HAP-1 (cell line): Measurements from ENCODE around the gene PLPP3.

Experiments used
- DNase-seq, 2 experiments: peaks; one replicate each; pipeline ENCODE4 v3.0.0-alpha.2; 2016 to 2020; ENCODE audit warnings: low spot score in 2 of 2
- H3K27me3 ChIP-seq: fragments of 250-450 bp; sonication (Bioruptor Pico); 2 replicates; pipeline ENCODE4 v1.5.1; 2020; ENCODE audit warnings: low read depth, mild to moderate bottlenecking, moderate library complexity
- H3K36me3 ChIP-seq: fragments of 250-450 bp; sonication (Bioruptor Pico); replicated peaks from 2 replicates; pipeline ENCODE4 v1.5.1; 2020; ENCODE audit warnings: mild to moderate bottlenecking
- H3K4me1 ChIP-seq: fragments of 250-450 bp; sonication (Bioruptor Pico); 2 replicates; pipeline ENCODE4 v1.5.1; 2020; ENCODE audit warnings: mild to moderate bottlenecking
- H3K4me3 ChIP-seq: fragments of 250-450 bp; sonication (Bioruptor Pico); 2 replicates; pipeline ENCODE4 v1.5.1; 2020; ENCODE audit warnings: mild to moderate bottlenecking, moderate library complexity
- H3K9me3 ChIP-seq: fragments of 250-450 bp; sonication (Bioruptor Pico); 2 replicates; pipeline ENCODE4 v1.5.1; 2020; ENCODE audit warnings: mild to moderate bottlenecking, moderate library complexity
- in situ Hi-C: fragments of 300-500 bp; cut with MboI; formaldehyde crosslinking; loops from 3 replicates; pipeline ENCODE4 v1.14.3; 2020; ENCODE audit warnings: low sequenced_read_pairs, inconsistent platforms, mixed read lengths

The PLPP3 gene

DNA sequence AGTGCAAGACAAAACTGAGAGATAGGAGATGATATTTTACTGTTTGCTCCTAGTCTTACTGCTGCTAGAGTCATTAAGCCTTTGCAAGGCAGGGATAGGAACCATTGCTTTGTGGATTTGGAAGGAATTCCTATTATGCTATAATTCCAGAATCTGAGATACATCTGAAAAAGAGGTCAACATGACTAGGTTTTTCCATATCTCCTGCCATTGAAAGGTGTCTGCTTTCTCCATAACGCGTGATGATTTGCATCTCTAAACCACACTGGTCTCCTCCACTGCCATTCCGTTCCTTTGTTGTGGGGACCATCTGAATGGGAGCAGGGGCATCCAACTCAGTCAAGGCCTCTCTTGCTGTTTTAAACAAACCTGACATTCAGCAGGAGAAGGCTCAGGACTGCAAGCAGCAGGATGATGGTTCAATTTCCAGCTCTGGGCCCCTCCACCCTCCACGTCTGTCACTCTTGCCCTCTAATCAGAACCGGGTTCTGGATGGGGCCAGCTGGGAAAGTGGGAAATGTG is 45.2 kb downstream of the PLPP3 start:
- Histone ChIP-seq H3K4me1 (peaks cover 44% of the 10 kb centered on the region), H3K27me3 (no peaks in the 10 kb centered on the region), H3K9me3 (no peaks in the 10 kb centered on the region), H3K4me3 (no peak overlapping the region), H3K36me3 (no peaks in the 10 kb centered on the region)
- DNase-seq = peak in 1 of 2 experiments; percentile 21
- in situ Hi-C loops = no loop called here

DNA sequence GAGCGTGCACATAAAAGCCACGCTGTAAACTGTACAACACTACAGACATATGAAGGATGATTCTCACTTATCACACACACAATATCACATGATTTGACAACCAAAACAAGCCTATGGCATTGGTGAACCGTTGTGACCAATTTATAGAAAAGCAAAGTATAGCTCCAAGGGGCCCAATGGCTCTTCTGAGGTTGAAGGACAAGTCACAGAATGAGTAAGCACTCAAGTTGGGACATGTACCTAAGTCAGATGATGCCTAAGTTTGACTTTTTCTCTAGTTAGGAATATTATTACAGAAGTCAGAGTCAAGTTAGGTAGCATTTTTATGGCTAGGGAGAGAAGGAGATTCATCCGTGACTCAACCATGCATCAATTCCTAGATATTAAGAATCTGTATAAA is 45.7 kb downstream of the PLPP3 start:
- in situ Hi-C loops = no loop called here
- Histone ChIP-seq H3K36me3 (no peaks in the 10 kb centered on the region), H3K27me3 (no peaks in the 10 kb centered on the region), H3K9me3 (no peaks in the 10 kb centered on the region), H3K4me3 (no peak overlapping the region), H3K4me1 (peaks cover 47% of the 10 kb centered on the region)
- no peak for DNase-seq

DNA sequence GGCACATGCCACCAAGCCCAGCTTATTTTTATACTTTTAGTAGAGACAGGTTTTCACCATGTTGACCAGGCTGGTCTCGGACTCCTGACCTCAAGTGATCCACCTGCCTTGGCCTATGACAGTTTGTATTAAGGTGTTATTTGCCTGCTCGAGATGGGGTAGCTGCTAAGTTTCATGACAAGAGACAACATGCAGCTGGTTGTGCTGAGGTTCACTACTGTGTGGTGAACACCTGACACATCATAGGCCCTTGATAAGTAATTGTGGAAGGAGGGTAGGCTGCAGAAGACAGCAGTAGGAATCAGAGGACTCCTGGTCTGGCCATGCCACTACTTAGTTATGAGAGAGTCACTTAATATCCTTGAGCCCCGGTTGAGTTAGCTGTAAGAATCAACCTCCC is 46.2 kb downstream of the PLPP3 start:
- in situ Hi-C loops = no loop called here
- Histone ChIP-seq H3K4me1 (peaks cover 51% of the 10 kb centered on the region), H3K27me3 (no peaks in the 10 kb centered on the region)

DNA sequence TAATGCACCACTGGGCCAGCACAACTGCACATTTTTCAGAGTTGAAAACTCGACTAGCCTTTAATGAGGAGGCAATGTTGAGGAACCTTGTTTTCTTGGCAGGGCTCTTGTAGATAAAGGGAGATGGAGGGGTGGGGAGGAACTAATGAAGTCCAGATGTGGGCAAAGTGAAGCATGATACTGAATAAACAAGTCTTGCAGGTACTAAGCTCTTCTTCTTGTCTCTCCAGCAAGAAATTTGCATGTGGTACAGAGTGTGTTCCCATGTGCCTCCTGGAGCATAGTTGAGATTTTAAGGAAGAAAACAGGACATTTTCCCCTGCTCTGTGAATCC is 47.0 kb downstream of the PLPP3 start:
- Histone ChIP-seq H3K27me3 (no peaks in the 10 kb centered on the region), H3K9me3 (no peaks in the 10 kb centered on the region), H3K4me1 (peaks cover 60% of the 10 kb centered on the region), H3K4me3 (no peak overlapping the region), H3K36me3 (no peaks in the 10 kb centered on the region)
- DNase-seq = no peak
- in situ Hi-C loops = no loop called here

More for the DNA sequence above, 46.2 kb downstream of the PLPP3 start:
- Histone ChIP-seq H3K4me3 (no peak overlapping the region), H3K36me3 (no peaks in the 10 kb centered on the region), H3K9me3 (no peaks in the 10 kb centered on the region)
- no peak for DNase-seq

DNA sequence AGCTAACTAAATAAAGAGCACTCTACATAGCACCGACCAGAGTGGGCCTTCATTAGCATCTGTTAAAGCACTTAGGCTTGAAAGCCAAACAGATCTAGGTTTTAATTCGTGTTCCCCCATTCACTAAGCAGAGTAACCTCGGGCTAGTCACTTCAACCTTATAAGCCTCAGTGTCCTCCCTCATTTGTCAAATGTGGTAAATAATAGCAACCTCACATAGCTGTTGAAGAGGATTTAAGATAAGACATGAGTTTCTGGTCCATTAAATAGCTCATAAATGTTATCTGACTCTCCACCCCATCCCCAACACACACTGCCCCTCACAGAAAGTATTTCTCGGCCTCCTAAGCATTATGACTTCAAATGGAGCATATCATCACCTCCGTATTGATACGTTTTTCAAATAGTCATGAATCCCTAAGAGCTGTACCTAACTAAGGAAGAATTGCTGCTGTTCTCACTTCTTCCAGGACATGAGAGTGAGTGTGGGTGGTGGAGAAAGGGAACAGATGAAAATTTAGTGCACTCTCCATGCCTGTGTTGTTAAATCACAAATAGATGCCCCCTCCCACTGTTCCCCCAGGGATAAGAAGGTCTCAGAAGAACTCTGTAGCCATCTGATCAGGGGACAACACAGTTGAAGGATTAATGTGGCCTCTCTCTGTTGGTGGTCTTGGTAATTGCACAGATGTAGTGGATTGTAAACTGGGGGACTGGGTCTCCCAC is 47.6 kb downstream of the PLPP3 start:
- H3K4me1 ChIP-seq = peaks cover 65% of the 10 kb centered on the region
- in situ Hi-C loops = no loop called here
- H3K36me3 ChIP-seq = no peaks in the 10 kb centered on the region

DNA sequence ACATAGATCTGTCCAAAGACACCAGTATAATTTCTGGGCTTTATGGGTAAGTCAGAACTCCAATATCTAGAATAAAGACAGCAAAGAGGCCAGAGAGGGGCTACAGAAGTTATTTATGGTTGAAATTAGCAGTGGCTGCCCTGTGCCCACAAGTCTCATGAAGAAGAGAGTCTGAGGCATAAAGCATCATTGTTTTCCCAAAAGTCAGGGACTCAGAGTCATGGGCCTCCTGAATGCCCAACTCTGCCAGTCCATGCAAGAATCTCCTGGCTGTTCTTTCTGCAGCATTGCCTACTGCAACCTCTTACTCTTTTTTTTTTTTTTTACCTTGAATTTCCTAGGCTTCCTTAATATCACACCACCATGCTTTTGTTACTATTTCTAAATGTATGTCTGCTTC is 49.6 kb downstream of the PLPP3 start:
- in situ Hi-C loops = no loop called here
- H3K27me3 ChIP-seq = no peaks in the 10 kb centered on the region
- H3K9me3 ChIP-seq = no peaks in the 10 kb centered on the region
- DNase-seq = no peak
- H3K4me3 ChIP-seq = no peak overlapping the region
- H3K36me3 ChIP-seq = no peaks in the 10 kb centered on the region
- H3K4me1 ChIP-seq = peaks cover 51% of the 10 kb centered on the region

More for the DNA sequence above, 47.6 kb downstream of the PLPP3 start:
- no peaks in the 10 kb centered on the region for H3K9me3 ChIP-seq
- DNase-seq = peak; percentile 45 to 81
- no peaks in the 10 kb centered on the region for H3K27me3 ChIP-seq
- no peak overlapping the region for H3K4me3 ChIP-seq

DNA sequence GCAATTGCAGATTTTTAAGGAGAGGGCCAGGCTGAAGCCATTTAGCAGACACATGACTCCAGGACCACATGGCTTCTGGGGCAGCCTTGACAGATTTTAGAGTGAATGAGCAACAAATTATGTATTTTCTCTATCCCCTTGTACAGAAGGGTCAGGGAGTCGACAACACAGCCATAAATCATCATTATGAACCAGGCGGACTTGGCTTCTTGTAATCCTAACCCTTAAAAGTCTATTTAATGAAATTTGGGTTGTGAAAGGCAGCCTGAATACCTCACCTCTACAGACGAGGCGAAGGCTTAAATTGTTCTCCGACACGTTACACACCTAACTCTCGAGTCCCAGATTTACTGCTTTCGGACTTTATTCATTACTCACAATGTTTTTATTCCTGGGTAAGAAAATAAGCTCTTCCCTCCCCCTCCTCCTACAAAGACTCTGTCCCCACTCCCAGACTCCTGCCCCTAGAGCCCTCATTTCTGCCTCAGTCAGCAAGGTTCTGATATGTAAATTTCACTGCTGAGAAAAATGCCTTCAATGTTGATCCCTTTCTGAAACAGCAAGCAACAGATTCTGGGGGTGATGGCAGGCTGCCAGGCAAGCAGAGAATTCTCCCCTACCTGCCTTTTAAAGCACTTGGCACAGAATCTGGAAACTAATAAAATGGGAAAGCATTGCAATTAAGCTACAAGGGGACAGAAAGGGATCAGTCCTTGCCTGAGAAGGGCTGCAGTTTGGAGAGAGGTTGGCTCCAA is 51.6 kb downstream of the PLPP3 start:
- Histone ChIP-seq H3K36me3 (no peaks in the 10 kb centered on the region), H3K4me1 (peaks cover 41% of the 10 kb centered on the region), H3K9me3 (no peaks in the 10 kb centered on the region), H3K4me3 (no peak overlapping the region), H3K27me3 (no peaks in the 10 kb centered on the region)
- in situ Hi-C loops = no loop called here
- peak; percentile 84 to 85 for DNase-seq

DNA sequence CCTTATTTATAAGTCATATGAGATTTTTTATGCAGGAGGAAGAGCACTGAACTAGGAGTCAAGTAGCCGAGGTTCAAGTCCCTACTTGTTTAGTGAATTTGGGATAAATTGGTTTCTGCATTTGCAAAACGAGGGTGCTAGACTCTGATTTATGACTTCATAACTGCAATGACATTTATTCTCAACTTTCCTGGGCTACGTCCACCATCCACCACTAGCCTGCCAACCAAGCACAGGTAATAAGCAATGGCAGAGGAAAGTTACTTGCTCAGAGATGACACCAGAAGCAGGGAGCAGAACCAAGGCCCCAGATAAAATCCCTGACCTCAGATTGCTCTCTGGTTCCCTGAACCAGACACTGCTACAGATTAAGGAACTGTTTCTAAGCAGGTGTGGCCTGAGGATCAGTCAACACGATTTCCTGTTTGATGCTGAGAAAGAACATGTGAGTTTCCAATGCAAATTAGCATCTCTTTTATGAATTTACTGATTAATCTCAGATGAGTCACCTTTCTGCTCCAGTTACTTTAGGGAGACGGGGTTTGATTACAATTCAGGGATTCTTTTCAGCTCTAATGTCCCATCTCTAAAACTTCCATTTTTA is 52.7 kb downstream of the PLPP3 start:
- in situ Hi-C loops = no loop called here
- no peaks in the 10 kb centered on the region for H3K27me3 ChIP-seq
- no peaks in the 10 kb centered on the region for H3K36me3 ChIP-seq
- H3K9me3 ChIP-seq = no peaks in the 10 kb centered on the region
- DNase-seq = no peak
- H3K4me3 ChIP-seq = no peak overlapping the region
- H3K4me1 ChIP-seq = peaks cover 32% of the 10 kb centered on the region

DNA sequence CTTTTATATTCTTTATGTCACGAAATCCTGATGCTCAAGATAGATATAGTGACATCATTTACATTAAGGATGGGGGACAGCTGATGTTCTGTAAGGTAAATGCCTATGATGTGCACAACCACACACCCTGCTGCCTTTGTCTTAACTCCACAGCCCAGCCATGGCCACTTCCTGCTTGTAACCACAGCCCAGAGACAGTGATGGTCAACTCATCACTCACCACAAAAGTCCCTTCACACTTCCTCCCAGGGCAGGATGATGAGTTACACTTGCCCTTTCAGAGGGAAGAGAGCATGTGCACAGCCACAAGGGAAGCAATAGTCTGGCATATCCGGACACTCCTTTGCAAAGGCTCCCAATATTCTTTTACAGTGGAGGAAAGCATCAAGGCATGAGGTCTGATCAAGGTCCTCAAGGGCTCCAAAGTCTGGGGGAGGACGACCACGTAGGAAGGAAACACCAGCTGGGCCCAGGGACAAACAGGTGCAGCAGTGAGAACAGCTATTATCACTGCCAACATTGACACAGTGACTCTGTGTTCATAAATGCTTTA is 53.8 kb downstream of the PLPP3 start:
- Histone ChIP-seq H3K9me3 (no peaks in the 10 kb centered on the region), H3K4me3 (no peak overlapping the region), H3K4me1 (peaks cover 23% of the 10 kb centered on the region), H3K27me3 (no peaks in the 10 kb centered on the region), H3K36me3 (no peaks in the 10 kb centered on the region)
- DNase-seq = no peak
- in situ Hi-C loops = no loop called here

DNA sequence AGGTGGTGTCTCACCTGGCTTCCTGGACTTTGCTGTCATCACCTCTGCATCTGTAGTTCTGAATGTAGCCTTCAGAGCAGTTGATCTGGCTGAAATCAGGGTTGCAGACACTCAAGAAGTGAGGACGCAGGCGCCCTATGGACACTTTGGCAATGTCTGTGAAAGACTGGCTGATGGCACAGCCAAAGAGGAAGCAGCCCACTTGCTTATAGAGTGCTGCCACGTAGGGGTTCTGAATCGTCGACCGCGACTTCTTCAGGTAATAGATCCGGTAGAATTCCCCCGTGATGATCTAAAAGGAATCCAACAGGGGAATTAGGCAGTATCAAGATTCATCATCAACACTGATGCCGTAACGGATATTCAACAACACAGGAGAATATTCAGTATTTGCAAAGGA is 55.1 kb downstream of the PLPP3 start:
- peaks cover 23% of the 10 kb centered on the region for H3K4me1 ChIP-seq

DNA sequence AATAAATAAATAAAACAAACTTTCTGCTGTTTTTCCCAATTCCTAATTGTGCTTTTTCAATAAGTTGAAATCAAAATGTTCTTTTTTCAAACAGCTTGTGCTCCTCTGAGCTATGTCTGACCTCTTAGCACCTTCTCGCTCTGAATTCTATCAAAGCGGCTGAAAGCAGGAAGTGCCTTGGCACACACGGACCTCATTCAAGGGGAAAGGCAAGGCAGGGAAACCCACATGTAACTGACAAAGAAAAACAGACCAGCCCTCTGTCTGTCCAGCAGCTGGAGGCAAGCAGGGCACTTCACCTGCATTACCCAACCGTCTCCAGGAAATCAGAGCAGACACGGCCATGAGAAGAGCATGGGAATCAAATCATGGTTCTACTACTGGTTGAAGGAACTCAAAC is 56.7 kb downstream of the PLPP3 start:
- Histone ChIP-seq H3K9me3 (no peaks in the 10 kb centered on the region), H3K4me3 (no peak overlapping the region), H3K27me3 (no peaks in the 10 kb centered on the region), H3K36me3 (no peaks in the 10 kb centered on the region), H3K4me1 (peaks cover 11% of the 10 kb centered on the region)
- DNase-seq = no peak
- in situ Hi-C loops = no loop called here

More for the DNA sequence above, 55.1 kb downstream of the PLPP3 start:
- Histone ChIP-seq H3K4me3 (no peak overlapping the region), H3K27me3 (no peaks in the 10 kb centered on the region), H3K9me3 (no peaks in the 10 kb centered on the region), H3K36me3 (no peaks in the 10 kb centered on the region)
- in situ Hi-C loops = no loop called here
- DNase-seq = no peak

DNA sequence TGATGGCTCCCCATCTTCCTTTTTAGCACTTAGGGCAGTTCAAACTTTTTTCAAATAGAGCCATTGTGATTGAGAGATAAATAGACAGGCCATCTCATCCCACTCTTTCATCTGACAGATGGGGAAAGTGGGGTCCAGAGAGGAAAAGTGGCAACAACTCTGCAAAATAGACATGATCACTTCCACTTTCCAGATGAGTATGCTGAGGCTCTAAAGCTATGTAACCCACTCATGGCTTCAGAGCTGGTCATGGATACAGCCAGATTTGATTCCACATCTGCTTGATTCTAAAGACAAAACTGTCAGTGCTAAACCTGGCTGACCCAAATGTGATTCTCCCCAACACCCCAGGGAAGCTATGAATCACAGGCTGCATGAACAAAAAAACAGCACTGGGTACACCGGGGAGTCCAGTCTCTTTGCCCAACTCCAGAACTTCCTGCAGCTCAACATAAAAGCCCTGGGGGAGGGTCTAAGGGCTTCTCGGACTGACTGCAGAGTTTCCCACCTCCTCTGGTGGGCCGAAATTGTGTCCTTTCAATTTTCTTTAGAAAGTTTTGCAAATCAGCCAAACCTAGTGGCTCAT is 59.3 kb downstream of the PLPP3 start:
- no peaks in the 10 kb centered on the region for H3K36me3 ChIP-seq
- no peaks in the 10 kb centered on the region for H3K4me1 ChIP-seq
- no peak overlapping the region for H3K4me3 ChIP-seq
- no peaks in the 10 kb centered on the region for H3K9me3 ChIP-seq
- H3K27me3 ChIP-seq = no peaks in the 10 kb centered on the region
- no peak for DNase-seq
- in situ Hi-C loops = no loop called here

DNA sequence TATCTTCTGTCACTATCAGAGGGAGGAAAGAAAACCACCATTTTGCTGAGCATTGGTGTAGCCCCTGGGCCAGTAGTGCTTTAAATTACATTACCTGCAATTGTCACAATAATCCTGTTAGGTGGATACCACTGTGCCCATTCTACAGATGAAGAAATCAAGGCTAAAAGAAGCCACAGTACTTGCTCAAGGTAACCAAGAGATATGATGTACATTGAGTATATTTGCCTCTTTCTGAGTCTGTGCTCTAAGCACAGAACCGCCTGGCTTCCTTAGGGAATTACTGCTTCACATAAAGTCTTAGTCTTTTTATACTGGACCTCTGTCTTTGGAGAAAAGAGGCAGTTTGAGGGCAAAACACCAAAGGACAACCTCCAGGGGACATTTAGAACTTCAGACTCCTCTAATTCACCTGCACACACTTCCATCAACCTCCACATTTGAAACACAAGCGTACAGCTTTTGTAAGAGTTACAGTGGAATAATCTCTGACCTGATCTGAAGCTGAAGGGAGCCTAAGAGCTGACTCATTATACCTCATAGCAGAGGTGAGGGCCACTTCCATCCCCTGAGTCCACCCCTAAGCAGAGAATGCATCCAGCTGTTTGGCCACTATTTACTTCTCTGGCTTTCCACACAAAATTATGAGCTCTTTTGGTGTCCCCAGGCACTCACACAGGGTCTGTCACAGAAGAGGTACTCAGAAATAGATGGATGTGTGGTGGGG is 61.8 kb downstream of the PLPP3 start:
- H3K27me3 ChIP-seq = no peaks in the 10 kb centered on the region
- no peak overlapping the region for H3K4me3 ChIP-seq
- no peak for DNase-seq
- no peaks in the 10 kb centered on the region for H3K9me3 ChIP-seq
- no peaks in the 10 kb centered on the region for H3K36me3 ChIP-seq
- in situ Hi-C loops = no loop called here
- no peaks in the 10 kb centered on the region for H3K4me1 ChIP-seq
